ENCODE results near the gene PRXL2B.

Gene PRXL2B

GRCh38 chr1:2540816-2541492, 45.6 kb upstream of the PRXL2B start:
- Histone ChIP-seq H3K56ac (ENCODE audit: low read length) (peak overlapping the region; percentile 56), H3K27me3 (ENCODE audit: insufficient read depth, low read length, poor library complexity) (no peaks in the 10 kb centered on the region), H3K4ac (ENCODE audit: low read depth, low read length) (no peak overlapping the region), H2AK5ac (ENCODE audit: low read length) (no peak overlapping the region), H3K79me1 (ENCODE audit: low read length) (no peaks in the 10 kb centered on the region), H3K4me2 (ENCODE audit: low read length) (no peak overlapping the region), H3K4me3 (ENCODE audit: low read length) (no peak overlapping the region), H3K23ac (ENCODE audit: low read length) (no peak overlapping the region), H2BK15ac (replicated peaks; ENCODE audit: low read depth) (no peak overlapping the region), H3K9ac (ENCODE audit: low read length) (no peak overlapping the region), H3K4me1 (ENCODE audit: control insufficient read depth, low read depth, low read length) (no peaks in the 10 kb centered on the region), H3K79me2 (ENCODE audit: control insufficient read depth, insufficient read depth, low read length) (no peaks in the 10 kb centered on the region), H3K18ac (ENCODE audit: low read length) (no peak overlapping the region), H3K27ac (ENCODE audit: low read depth, low read length) (no peak overlapping the region), H2BK5ac (ENCODE audit: low read length) (no peak overlapping the region), H4K8ac (ENCODE audit: low read depth, low read length) (no peak overlapping the region), H2BK120ac (ENCODE audit: low read depth, low read length) (no peak overlapping the region), H3K36me3 (ENCODE audit: control insufficient read depth, insufficient read depth, low read length) (no peaks in the 10 kb centered on the region), H4K5ac (ENCODE audit: low read length) (no peak overlapping the region)
- no peak for DNase-seq
- WGBS (ENCODE audit: extremely low coverage, insufficient coverage, low lambda C conversion rate) = no CpG with 5 or more reads among the region's 39 CpGs

DNA sequence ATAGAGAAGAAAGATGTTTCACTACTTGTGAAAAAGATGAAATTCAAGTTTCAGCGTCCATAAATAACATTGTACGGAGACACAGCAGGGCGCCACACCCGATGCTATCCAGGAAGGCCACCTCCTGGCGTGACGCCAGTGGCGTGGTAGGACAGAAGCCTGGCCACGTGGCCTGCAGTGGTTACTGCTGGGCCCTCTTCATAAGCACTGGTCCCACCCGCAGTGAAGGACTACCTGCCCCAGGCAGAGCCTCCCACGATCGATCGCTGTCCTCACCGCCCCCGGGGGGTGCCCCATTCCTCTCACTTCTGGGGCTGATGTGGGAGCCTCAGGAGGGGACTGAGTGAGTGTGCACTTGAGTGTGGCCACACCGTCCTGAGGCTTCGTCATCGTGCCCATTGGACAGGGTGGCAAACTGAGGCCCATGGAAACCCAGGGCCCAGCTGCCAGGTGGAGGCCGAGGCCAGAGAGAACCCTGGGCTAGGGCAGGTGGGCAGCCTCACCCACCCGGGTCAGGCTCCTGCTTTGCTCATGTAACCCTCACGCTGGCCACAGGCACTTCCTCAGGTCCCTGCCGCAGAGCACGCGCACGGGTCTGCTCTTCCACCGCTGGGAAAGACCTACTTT, 44.8 kb upstream of the PRXL2B start:
- Histone ChIP-seq H2BK5ac (ENCODE audit: low read length) (no peak overlapping the region), H3K79me1 (ENCODE audit: low read length) (no peaks in the 10 kb centered on the region), H3K36me3 (ENCODE audit: control insufficient read depth, insufficient read depth, low read length) (no peaks in the 10 kb centered on the region), H3K4ac (ENCODE audit: low read depth, low read length) (no peak overlapping the region), H3K4me1 (ENCODE audit: control insufficient read depth, low read depth, low read length) (no peaks in the 10 kb centered on the region), H3K79me2 (ENCODE audit: control insufficient read depth, insufficient read depth, low read length) (no peaks in the 10 kb centered on the region), H3K27me3 (ENCODE audit: insufficient read depth, low read length, poor library complexity) (no peaks in the 10 kb centered on the region), H3K9ac (ENCODE audit: low read length) (no peak overlapping the region), H3K23ac (ENCODE audit: low read length) (no peak overlapping the region), H4K8ac (ENCODE audit: low read depth, low read length) (no peak overlapping the region), H2BK120ac (ENCODE audit: low read depth, low read length) (no peak overlapping the region), H3K27ac (ENCODE audit: low read depth, low read length) (no peak overlapping the region), H4K5ac (ENCODE audit: low read length) (no peak overlapping the region), H3K18ac (ENCODE audit: low read length) (no peak overlapping the region), H3K4me2 (ENCODE audit: low read length) (no peak overlapping the region), H2AK5ac (ENCODE audit: low read length) (no peak overlapping the region), H3K4me3 (ENCODE audit: low read length) (no peak overlapping the region), H2BK15ac (replicated peaks; ENCODE audit: low read depth) (no peak overlapping the region), H3K56ac (ENCODE audit: low read length) (no peak overlapping the region)
- WGBS (ENCODE audit: extremely low coverage, insufficient coverage, low lambda C conversion rate) = no CpG with 5 or more reads among the region's 25 CpGs
- DNase-seq = no peak

DNA sequence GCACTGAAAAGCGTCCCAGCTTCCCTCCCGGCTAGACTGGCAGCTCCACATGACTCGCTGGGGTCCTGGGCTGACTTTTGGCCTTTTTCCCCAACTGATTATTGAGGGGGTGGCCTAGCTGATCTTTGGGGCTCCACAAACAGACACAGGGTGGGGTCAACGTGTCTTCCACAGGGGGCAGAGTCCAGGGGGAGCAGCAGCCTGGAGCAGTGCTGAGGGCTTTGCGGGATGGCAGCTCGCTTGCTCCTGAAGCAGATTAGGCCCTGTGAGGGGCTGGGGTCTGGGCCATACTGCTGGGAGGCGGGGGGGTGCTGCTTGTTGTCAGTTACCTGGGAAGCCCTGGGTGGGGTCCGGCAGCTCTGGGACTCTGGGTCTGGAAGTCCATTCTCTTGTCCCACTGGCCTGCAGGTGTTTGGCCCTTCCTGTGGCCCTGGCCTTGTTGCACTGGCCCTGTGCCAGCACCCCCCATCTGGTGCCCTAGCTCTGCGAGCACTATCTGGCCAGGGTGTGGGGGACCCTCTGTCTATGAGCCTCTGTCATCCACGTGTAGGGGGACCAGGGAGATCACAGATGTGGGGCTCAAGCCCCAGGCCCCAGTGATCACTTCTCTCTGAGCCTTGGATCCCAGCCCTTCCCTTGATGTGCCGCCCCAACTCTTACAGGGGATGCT, 44.2 kb upstream of the PRXL2B start:
- Histone ChIP-seq H3K56ac (ENCODE audit: low read length) (no peak overlapping the region), H3K23ac (ENCODE audit: low read length) (no peak overlapping the region), H2BK15ac (replicated peaks; ENCODE audit: low read depth) (no peak overlapping the region), H3K18ac (ENCODE audit: low read length) (no peak overlapping the region), H3K79me1 (ENCODE audit: low read length) (no peaks in the 10 kb centered on the region), H3K9ac (ENCODE audit: low read length) (no peak overlapping the region), H2BK120ac (ENCODE audit: low read depth, low read length) (no peak overlapping the region), H2AK5ac (ENCODE audit: low read length) (no peak overlapping the region), H3K27me3 (ENCODE audit: insufficient read depth, low read length, poor library complexity) (no peaks in the 10 kb centered on the region), H3K4me3 (ENCODE audit: low read length) (no peak overlapping the region), H3K36me3 (ENCODE audit: control insufficient read depth, insufficient read depth, low read length) (no peaks in the 10 kb centered on the region), H3K4me2 (ENCODE audit: low read length) (no peak overlapping the region), H3K4me1 (ENCODE audit: control insufficient read depth, low read depth, low read length) (no peaks in the 10 kb centered on the region), H3K27ac (ENCODE audit: low read depth, low read length) (no peak overlapping the region), H3K79me2 (ENCODE audit: control insufficient read depth, insufficient read depth, low read length) (no peaks in the 10 kb centered on the region), H4K5ac (ENCODE audit: low read length) (no peak overlapping the region), H2BK5ac (ENCODE audit: low read length) (no peak overlapping the region), H4K8ac (ENCODE audit: low read depth, low read length) (no peak overlapping the region), H3K4ac (ENCODE audit: low read depth, low read length) (no peak overlapping the region)
- WGBS (ENCODE audit: extremely low coverage, insufficient coverage, low lambda C conversion rate) = no CpG with 5 or more reads among the region's 11 CpGs
- DNase-seq = no peak

GRCh38 chr1:2543543-2544092, 43.0 kb upstream of the PRXL2B start:
- H2AK5ac ChIP-seq (ENCODE audit: low read length) = no peak overlapping the region
- no peaks in the 10 kb centered on the region for H3K36me3 ChIP-seq (ENCODE audit: control insufficient read depth, insufficient read depth, low read length)
- no peak overlapping the region for H3K4me3 ChIP-seq (ENCODE audit: low read length)
- no peak overlapping the region for H3K4me2 ChIP-seq (ENCODE audit: low read length)
- no peak overlapping the region for H4K5ac ChIP-seq (ENCODE audit: low read length)
- peak overlapping the region; percentile 27 for H3K9ac ChIP-seq (ENCODE audit: low read length)
- no peak overlapping the region for H2BK120ac ChIP-seq (ENCODE audit: low read depth, low read length)
- H3K56ac ChIP-seq (ENCODE audit: low read length) = peak overlapping the region; percentile 64
- H2BK15ac ChIP-seq (replicated peaks; ENCODE audit: low read depth) = no peak overlapping the region
- no peak overlapping the region for H4K8ac ChIP-seq (ENCODE audit: low read depth, low read length)
- no peak overlapping the region for H3K18ac ChIP-seq (ENCODE audit: low read length)
- no peaks in the 10 kb centered on the region for H3K27me3 ChIP-seq (ENCODE audit: insufficient read depth, low read length, poor library complexity)
- no peak for DNase-seq
- no peak overlapping the region for H3K23ac ChIP-seq (ENCODE audit: low read length)
- H3K27ac ChIP-seq (ENCODE audit: low read depth, low read length) = no peak overlapping the region
- no peaks in the 10 kb centered on the region for H3K79me1 ChIP-seq (ENCODE audit: low read length)
- H3K4ac ChIP-seq (ENCODE audit: low read depth, low read length) = no peak overlapping the region
- no peaks in the 10 kb centered on the region for H3K79me2 ChIP-seq (ENCODE audit: control insufficient read depth, insufficient read depth, low read length)
- H3K4me1 ChIP-seq (ENCODE audit: control insufficient read depth, low read depth, low read length) = no peaks in the 10 kb centered on the region
- no CpG with 5 or more reads among the region's 26 CpGs for WGBS (ENCODE audit: extremely low coverage, insufficient coverage, low lambda C conversion rate)
- no peak overlapping the region for H2BK5ac ChIP-seq (ENCODE audit: low read length)

GRCh38 chr1:2544093-2544874, 42.3 kb upstream of the PRXL2B start:
- Histone ChIP-seq H3K4me2 (ENCODE audit: low read length) (no peak overlapping the region), H3K4me3 (ENCODE audit: low read length) (no peak overlapping the region), H3K23ac (ENCODE audit: low read length) (no peak overlapping the region), H4K8ac (ENCODE audit: low read depth, low read length) (no peak overlapping the region), H3K79me2 (ENCODE audit: control insufficient read depth, insufficient read depth, low read length) (no peaks in the 10 kb centered on the region), H3K4me1 (ENCODE audit: control insufficient read depth, low read depth, low read length) (no peaks in the 10 kb centered on the region), H4K5ac (ENCODE audit: low read length) (no peak overlapping the region), H2AK5ac (ENCODE audit: low read length) (no peak overlapping the region), H3K18ac (ENCODE audit: low read length) (no peak overlapping the region), H3K27me3 (ENCODE audit: insufficient read depth, low read length, poor library complexity) (no peaks in the 10 kb centered on the region), H3K56ac (ENCODE audit: low read length) (peak overlapping the region; percentile 64), H2BK5ac (ENCODE audit: low read length) (no peak overlapping the region), H2BK15ac (replicated peaks; ENCODE audit: low read depth) (no peak overlapping the region), H3K4ac (ENCODE audit: low read depth, low read length) (no peak overlapping the region), H3K9ac (ENCODE audit: low read length) (peak overlapping the region; percentile 27), H3K27ac (ENCODE audit: low read depth, low read length) (no peak overlapping the region), H2BK120ac (ENCODE audit: low read depth, low read length) (no peak overlapping the region), H3K79me1 (ENCODE audit: low read length) (no peaks in the 10 kb centered on the region), H3K36me3 (ENCODE audit: control insufficient read depth, insufficient read depth, low read length) (no peaks in the 10 kb centered on the region)
- DNase-seq = no peak
- WGBS (ENCODE audit: extremely low coverage, insufficient coverage, low lambda C conversion rate) = no CpG with 5 or more reads among the region's 26 CpGs
